ENCODE data around the gene LZTR1.

- TF ChIP-seq EZH2 (IDR thresholded peaks at IDR 0.05; ENCODE audit: low read length, unreplicated experiment) = no peak
- no peak for TF ChIP-seq CTCF (conservative IDR thresholded peaks at IDR 0.05; ENCODE audit: low read depth, low read length)
- TF ChIP-seq EZH2phosphoT487 (IDR thresholded peaks at IDR 0.05; ENCODE audit: borderline replicate concordance, low read length) = no peak
These were observed 15.6 kb downstream of the LZTR1 start for GRCh38 chr22:20997536-20998257.

Measured in PC-3 (cell line).